ENCODE measurements around the gene SLAMF9.

GRCh38 chr1:159986093-159986492 is 32.1 kb upstream of the SLAMF9 start:
- TF ChIP-seq GATA3 (IDR thresholded peaks at IDR 0.05; ENCODE audit: low read depth, low read length): no peak
- no peak for TF ChIP-seq GATA2 (IDR thresholded peaks at IDR 0.05; ENCODE audit: low read depth, low read length)
